Amniotic epithelial cell (primary cell): ENCODE measurements around the gene FAM81B.

Source experiments
- DNase-seq: peaks from one replicate; pipeline ENCODE4 v3.0.0-alpha.2; 2010; ENCODE audit warnings: low read depth

FAM81B gene

GRCh38 chr5:95401626-95402025 lies 10.5 kb downstream of the FAM81B start:
- DNase-seq, result no peak

GRCh38 chr5:95403996-95404395 lies 12.8 kb downstream of the FAM81B start:
- no peak for DNase-seq

GRCh38 chr5:95406426-95407090 lies 15.4 kb downstream of the FAM81B start:
- no peak for DNase-seq

GRCh38 chr5:95410279-95410678 lies 19.1 kb downstream of the FAM81B start:
- no peak for DNase-seq

- DNase-seq, result peak; percentile 23
Measured at GRCh38 chr5:95411474-95411873, 20.3 kb downstream of the FAM81B start.

- DNase-seq, result no peak
Measured at GRCh38 chr5:95414451-95414850, 23.3 kb downstream of the FAM81B start.

GRCh38 chr5:95417971-95418370 lies 26.8 kb downstream of the FAM81B start:
- DNase-seq, result no peak

- peak; percentile 14 for DNase-seq
Measured at GRCh38 chr5:95422838-95423237, 31.7 kb downstream of the FAM81B start.

- DNase-seq, result no peak
Measured at GRCh38 chr5:95424016-95424415, 32.9 kb downstream of the FAM81B start.

GRCh38 chr5:95424526-95424925 lies 33.4 kb downstream of the FAM81B start:
- DNase-seq, result no peak

GRCh38 chr5:95426227-95426626 lies 35.1 kb downstream of the FAM81B start:
- peak; percentile 60 for DNase-seq

GRCh38 chr5:95432779-95433178 lies 41.6 kb downstream of the FAM81B start:
- DNase-seq, result no peak

GRCh38 chr5:95439801-95440493 lies 48.8 kb downstream of the FAM81B start:
- DNase-seq, result no peak

GRCh38 chr5:95440825-95441224 lies 49.7 kb downstream of the FAM81B start:
- DNase-seq, result no peak

GRCh38 chr5:95441636-95442035 lies 50.5 kb downstream of the FAM81B start:
- DNase-seq, result no peak

- DNase-seq, result no peak
Measured at GRCh38 chr5:95445442-95445841, 54.3 kb downstream of the FAM81B start.

- DNase-seq, result peak; percentile 70
Measured at GRCh38 chr5:95445995-95446394, 54.8 kb downstream of the FAM81B start.

- peak; percentile 60 for DNase-seq
Measured at GRCh38 chr5:95446560-95447221, 55.5 kb downstream of the FAM81B start.

- no peak for DNase-seq
Measured at GRCh38 chr5:95447961-95448360, 56.8 kb downstream of the FAM81B start.

- no peak for DNase-seq
Measured at GRCh38 chr5:95448789-95449188, 57.6 kb downstream of the FAM81B start.

- DNase-seq, result peak; percentile 54
Measured at GRCh38 chr5:95449460-95449859, 58.3 kb downstream of the FAM81B start.

GRCh38 chr5:95454536-95454935 lies 63.4 kb downstream of the FAM81B start:
- no peak for DNase-seq

- DNase-seq, result no peak
Measured at GRCh38 chr5:95460665-95461064, 69.5 kb downstream of the FAM81B start.
